HEK293 (cell line): ENCODE data around the gene RIMS3.

ENCODE experiments used
- CTCF ChIA-PET: fragments of 350-600 bp; formaldehyde crosslinking; extraction: SDS; loops from one replicate; lab custom pipeline; 2021; ENCODE audit warnings: antibody characterized with exemption; lab: Yijun Ruan, JAX
- POLR2A ChIA-PET: fragments of 300-600 bp; formaldehyde crosslinking; extraction: SDS; loops from one replicate; lab custom pipeline; 2020; ENCODE audit warnings: antibody characterized with exemption, inconsistent platforms; lab: Yijun Ruan, JAX
- H3K27ac ChIP-seq: fragments of 200-500 bp; sonication (Bioruptor generic); 2 replicates; pipeline ENCODE4 v1.5.1; 2014; ENCODE audit warnings: low read depth, low read length, control low read depth, inconsistent platforms; ENCODE audit errors: extremely low read depth
- H3K36me3 ChIP-seq, 2 experiments: fragments of 200-500 bp in 1 of 2; sonication (Bioruptor generic) in 1 of 2; 1 replicate in 1 of 2; 2 replicates in 1 of 2; pipeline ENCODE4 v1.5.1; 2014 to 2017; ENCODE audit warnings: inconsistent platforms in 2 of 2, low read length in 2 of 2; ENCODE audit not compliant: control insufficient read depth in 2 of 2, insufficient read depth in 1 of 2
- H3K4me1 ChIP-seq: fragments of 200-500 bp; sonication (Bioruptor generic); 2 replicates; pipeline ENCODE4 v1.5.1; 2014; ENCODE audit warnings: mild to moderate bottlenecking, low read length, inconsistent platforms; ENCODE audit not compliant: control insufficient read depth, insufficient read depth
- H3K4me3 ChIP-seq: 2 replicates; pipeline ENCODE4 v1.5.1; 2011; ENCODE audit warnings: low read depth, mild to moderate bottlenecking, control low read depth, low read length, moderate library complexity
- H3K9me3 ChIP-seq: fragments of 200-500 bp; sonication (Bioruptor generic); 2 replicates; pipeline ENCODE4 v1.5.1; 2014; ENCODE audit warnings: low read depth, low read length, inconsistent platforms; ENCODE audit not compliant: control insufficient read depth, insufficient read depth
- KLF9 ChIP-seq: fragments of 450-650 bp; formaldehyde crosslinking; IDR thresholded peaks from 2 replicates; pipeline ENCODE4 v1.5.1; 2016; ENCODE audit warnings: missing biosample characterization, missing genetic modification characterization, low read depth
- ZBTB8A ChIP-seq: fragments of 450-650 bp; formaldehyde crosslinking; IDR thresholded peaks from 2 replicates; pipeline ENCODE4 v1.5.1; 2016; ENCODE audit warnings: missing biosample characterization, missing genetic modification characterization
- ZNF146 ChIP-seq: fragments of 450-650 bp; formaldehyde crosslinking; IDR thresholded peaks from 2 replicates; pipeline ENCODE4 v1.5.1; 2016; ENCODE audit warnings: missing biosample characterization, missing genetic modification characterization
- ZNF324 ChIP-seq: fragments of 450-650 bp; formaldehyde crosslinking; IDR thresholded peaks from 2 replicates; pipeline ENCODE4 v1.5.1; 2016; ENCODE audit warnings: missing biosample characterization, missing genetic modification characterization
- ZNF473 ChIP-seq: fragments of 450-650 bp; formaldehyde crosslinking; IDR thresholded peaks from 2 replicates; pipeline ENCODE4 v1.5.1; 2017; ENCODE audit warnings: missing biosample characterization, missing genetic modification characterization
- ZNF548 ChIP-seq: fragments of 450-650 bp; formaldehyde crosslinking; IDR thresholded peaks from 2 replicates; pipeline ENCODE4 v1.5.1; 2016; ENCODE audit warnings: missing biosample characterization, missing genetic modification characterization
- ZNF664 ChIP-seq: fragments of 450-650 bp; formaldehyde crosslinking; IDR thresholded peaks from 2 replicates; pipeline ENCODE4 v1.5.1; 2016; ENCODE audit warnings: missing biosample characterization, missing genetic modification characterization
- TF ChIP-seq, protein P1 (sequence below): fragments of 450-650 bp; formaldehyde crosslinking; IDR thresholded peaks from 2 replicates; pipeline ENCODE4 v1.5.1; 2017; ENCODE audit warnings: missing biosample characterization, missing genetic modification characterization
- TF ChIP-seq, protein P2 (sequence below): fragments of 450-650 bp; formaldehyde crosslinking; IDR thresholded peaks from 2 replicates; pipeline ENCODE4 v1.5.0; 2017; ENCODE audit warnings: missing biosample characterization, missing genetic modification characterization, borderline replicate concordance
- TF ChIP-seq, protein P3 (sequence below): fragments of 450-650 bp; formaldehyde crosslinking; IDR thresholded peaks from 2 replicates; pipeline ENCODE4 v1.5.1; 2016; ENCODE audit warnings: missing biosample characterization, missing genetic modification characterization
- TF ChIP-seq, protein P4 (sequence below): fragments of 450-650 bp; formaldehyde crosslinking; IDR thresholded peaks from 2 replicates; pipeline ENCODE4 v1.5.1; 2016; ENCODE audit warnings: missing biosample characterization, missing genetic modification characterization, borderline replicate concordance

RIMS3 gene

DNA sequence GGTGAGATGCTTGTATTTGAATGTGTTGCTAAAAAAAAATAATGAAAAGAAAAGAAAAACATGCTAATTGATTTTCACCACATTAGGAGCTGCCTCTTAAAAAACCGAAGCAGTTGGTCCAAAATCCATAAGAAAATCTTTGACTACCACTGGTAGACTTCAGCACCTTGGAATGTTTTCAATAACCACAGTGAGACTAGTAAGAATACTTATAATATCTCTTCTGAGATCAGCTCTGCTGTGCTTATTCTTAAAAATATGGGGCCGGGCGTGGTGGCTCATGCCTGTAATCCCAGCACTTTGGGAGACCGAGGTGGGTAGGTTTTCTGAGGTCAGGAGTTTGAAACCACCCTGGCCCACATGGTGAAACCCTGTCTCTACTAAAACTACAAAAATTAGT, 41.1 kb upstream of the RIMS3 start:
- H3K27ac ChIP-seq = no peak overlapping the region
- no peaks in the 10 kb centered on the region for H3K36me3 ChIP-seq
- TF ChIP-seq, protein P1, sequence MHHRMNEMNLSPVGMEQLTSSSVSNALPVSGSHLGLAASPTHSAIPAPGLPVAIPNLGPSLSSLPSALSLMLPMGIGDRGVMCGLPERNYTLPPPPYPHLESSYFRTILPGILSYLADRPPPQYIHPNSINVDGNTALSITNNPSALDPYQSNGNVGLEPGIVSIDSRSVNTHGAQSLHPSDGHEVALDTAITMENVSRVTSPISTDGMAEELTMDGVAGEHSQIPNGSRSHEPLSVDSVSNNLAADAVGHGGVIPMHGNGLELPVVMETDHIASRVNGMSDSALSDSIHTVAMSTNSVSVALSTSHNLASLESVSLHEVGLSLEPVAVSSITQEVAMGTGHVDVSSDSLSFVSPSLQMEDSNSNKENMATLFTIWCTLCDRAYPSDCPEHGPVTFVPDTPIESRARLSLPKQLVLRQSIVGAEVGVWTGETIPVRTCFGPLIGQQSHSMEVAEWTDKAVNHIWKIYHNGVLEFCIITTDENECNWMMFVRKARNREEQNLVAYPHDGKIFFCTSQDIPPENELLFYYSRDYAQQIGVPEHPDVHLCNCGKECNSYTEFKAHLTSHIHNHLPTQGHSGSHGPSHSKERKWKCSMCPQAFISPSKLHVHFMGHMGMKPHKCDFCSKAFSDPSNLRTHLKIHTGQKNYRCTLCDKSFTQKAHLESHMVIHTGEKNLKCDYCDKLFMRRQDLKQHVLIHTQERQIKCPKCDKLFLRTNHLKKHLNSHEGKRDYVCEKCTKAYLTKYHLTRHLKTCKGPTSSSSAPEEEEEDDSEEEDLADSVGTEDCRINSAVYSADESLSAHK = no peak
- TF ChIP-seq, protein P2, sequence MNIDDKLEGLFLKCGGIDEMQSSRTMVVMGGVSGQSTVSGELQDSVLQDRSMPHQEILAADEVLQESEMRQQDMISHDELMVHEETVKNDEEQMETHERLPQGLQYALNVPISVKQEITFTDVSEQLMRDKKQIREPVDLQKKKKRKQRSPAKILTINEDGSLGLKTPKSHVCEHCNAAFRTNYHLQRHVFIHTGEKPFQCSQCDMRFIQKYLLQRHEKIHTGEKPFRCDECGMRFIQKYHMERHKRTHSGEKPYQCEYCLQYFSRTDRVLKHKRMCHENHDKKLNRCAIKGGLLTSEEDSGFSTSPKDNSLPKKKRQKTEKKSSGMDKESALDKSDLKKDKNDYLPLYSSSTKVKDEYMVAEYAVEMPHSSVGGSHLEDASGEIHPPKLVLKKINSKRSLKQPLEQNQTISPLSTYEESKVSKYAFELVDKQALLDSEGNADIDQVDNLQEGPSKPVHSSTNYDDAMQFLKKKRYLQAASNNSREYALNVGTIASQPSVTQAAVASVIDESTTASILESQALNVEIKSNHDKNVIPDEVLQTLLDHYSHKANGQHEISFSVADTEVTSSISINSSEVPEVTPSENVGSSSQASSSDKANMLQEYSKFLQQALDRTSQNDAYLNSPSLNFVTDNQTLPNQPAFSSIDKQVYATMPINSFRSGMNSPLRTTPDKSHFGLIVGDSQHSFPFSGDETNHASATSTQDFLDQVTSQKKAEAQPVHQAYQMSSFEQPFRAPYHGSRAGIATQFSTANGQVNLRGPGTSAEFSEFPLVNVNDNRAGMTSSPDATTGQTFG = no peak
- TF ChIP-seq ZNF548 (no peak), ZNF664 (tag by site-specific recombination) (no peak), ZNF473 (tag by site-specific recombination) (no peak)
- TF ChIP-seq, protein P3, sequence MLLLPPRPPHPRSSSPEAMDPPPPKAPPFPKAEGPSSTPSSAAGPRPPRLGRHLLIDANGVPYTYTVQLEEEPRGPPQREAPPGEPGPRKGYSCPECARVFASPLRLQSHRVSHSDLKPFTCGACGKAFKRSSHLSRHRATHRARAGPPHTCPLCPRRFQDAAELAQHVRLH (tag by site-specific recombination) = no peak
- TF ChIP-seq, protein P4, sequence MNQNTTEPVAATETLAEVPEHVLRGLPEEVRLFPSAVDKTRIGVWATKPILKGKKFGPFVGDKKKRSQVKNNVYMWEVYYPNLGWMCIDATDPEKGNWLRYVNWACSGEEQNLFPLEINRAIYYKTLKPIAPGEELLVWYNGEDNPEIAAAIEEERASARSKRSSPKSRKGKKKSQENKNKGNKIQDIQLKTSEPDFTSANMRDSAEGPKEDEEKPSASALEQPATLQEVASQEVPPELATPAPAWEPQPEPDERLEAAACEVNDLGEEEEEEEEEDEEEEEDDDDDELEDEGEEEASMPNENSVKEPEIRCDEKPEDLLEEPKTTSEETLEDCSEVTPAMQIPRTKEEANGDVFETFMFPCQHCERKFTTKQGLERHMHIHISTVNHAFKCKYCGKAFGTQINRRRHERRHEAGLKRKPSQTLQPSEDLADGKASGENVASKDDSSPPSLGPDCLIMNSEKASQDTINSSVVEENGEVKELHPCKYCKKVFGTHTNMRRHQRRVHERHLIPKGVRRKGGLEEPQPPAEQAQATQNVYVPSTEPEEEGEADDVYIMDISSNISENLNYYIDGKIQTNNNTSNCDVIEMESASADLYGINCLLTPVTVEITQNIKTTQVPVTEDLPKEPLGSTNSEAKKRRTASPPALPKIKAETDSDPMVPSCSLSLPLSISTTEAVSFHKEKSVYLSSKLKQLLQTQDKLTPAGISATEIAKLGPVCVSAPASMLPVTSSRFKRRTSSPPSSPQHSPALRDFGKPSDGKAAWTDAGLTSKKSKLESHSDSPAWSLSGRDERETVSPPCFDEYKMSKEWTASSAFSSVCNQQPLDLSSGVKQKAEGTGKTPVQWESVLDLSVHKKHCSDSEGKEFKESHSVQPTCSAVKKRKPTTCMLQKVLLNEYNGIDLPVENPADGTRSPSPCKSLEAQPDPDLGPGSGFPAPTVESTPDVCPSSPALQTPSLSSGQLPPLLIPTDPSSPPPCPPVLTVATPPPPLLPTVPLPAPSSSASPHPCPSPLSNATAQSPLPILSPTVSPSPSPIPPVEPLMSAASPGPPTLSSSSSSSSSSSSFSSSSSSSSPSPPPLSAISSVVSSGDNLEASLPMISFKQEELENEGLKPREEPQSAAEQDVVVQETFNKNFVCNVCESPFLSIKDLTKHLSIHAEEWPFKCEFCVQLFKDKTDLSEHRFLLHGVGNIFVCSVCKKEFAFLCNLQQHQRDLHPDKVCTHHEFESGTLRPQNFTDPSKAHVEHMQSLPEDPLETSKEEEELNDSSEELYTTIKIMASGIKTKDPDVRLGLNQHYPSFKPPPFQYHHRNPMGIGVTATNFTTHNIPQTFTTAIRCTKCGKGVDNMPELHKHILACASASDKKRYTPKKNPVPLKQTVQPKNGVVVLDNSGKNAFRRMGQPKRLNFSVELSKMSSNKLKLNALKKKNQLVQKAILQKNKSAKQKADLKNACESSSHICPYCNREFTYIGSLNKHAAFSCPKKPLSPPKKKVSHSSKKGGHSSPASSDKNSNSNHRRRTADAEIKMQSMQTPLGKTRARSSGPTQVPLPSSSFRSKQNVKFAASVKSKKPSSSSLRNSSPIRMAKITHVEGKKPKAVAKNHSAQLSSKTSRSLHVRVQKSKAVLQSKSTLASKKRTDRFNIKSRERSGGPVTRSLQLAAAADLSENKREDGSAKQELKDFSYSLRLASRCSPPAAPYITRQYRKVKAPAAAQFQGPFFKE (tag by site-specific recombination) = no peak
- ChIA-PET CTCF (interaction anchor here (0.6 kb wide), 1 partner anchor 13 kb away, joined by 3 read pairs; no protein-coding TSS in a partner anchor), POLR2A (interaction anchor here (4.8 kb wide), 1 partner anchor 14 kb away, joined by 39 read pairs; the partner anchor contains the start of gene NFYC)
- no peaks in the 10 kb centered on the region for H3K9me3 ChIP-seq
- H3K4me1 ChIP-seq = peaks cover 23% of the 10 kb centered on the region
- H3K4me3 ChIP-seq = no peak overlapping the region

DNA sequence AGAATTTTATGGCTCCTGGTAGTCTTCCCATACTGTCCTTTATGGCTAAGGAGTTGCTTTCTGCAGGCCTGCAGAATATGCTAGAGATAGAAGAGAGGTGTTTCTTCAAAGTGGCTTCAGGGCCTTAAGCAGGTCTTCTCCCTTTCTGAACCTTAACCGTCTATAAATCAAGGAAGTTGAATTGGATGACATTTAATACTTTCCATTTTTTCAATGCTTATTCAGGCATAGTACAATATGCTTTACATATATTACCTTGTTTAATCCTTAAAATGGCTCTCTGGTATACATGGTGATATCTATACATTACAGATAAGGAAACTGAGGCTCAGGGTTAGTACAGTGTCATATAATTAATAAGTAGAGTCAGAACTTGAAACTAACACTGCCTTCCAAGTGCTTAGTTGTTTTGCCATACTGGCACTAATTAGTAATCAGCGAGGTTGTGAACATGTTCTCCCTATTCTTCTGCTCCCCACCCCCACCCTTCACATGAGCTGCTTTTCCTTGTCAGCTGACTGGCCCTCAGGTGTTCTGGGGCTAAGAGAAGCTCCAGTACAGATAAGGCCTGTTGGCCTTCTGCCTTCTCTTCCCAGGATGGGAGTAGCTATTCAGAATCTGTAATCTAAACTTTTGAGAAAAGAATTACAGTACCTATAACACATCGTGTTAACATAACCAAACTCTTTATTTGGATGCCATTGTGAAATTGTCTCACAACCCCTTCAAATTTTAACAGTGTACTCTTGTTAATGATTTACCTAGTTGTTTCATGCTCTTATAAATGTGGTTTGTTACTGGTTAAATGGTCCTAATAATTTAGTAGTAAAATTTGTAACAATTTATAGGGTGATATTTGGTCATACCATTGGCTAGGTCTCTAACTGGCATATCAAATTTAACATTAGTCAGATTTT, 39.6 kb upstream of the RIMS3 start:
- TF ChIP-seq ZNF146 (tag by site-specific recombination) (no peak), KLF9 (no peak), ZBTB8A (tag by site-specific recombination) (no peak), ZNF324 (tag by site-specific recombination) (no peak)
- ChIA-PET CTCF (interaction anchor here (1.7 kb wide), 1 partner anchor 69 kb away, joined by 4 read pairs; no protein-coding TSS in a partner anchor), POLR2A (interaction anchor here (0.6 to 4.8 kb wide), 4 partner anchors 10 to 362 kb away, joined by 3 to 39 read pairs (median 4); partner anchors contain the start of gene NFYC)
- Histone ChIP-seq H3K36me3 (no peaks in the 10 kb centered on the region), H3K4me3 (no peak overlapping the region), H3K4me1 (peaks cover 14% of the 10 kb centered on the region), H3K27ac (no peak overlapping the region), H3K9me3 (no peaks in the 10 kb centered on the region)
